ENCODE results near the gene TMEM106C.

- TF ChIP-seq GATA2 (IDR thresholded peaks at IDR 0.05; ENCODE audit: low read depth, low read length), result no peak
- no peak for TF ChIP-seq GATA3 (IDR thresholded peaks at IDR 0.05; ENCODE audit: low read depth, low read length)
Observed at GRCh38 chr12:48001505-48002413, 38.4 kb downstream of the TMEM106C start.

All from SH-SY5Y (cell line).